OCI-LY3 (cell line): ENCODE results near the gene FGD3.

Experiments
- EZH2phosphoT487 ChIP-seq: fragments of 200-600 bp; shearing (Covaris generic); IDR thresholded peaks from 2 replicates; pipeline ENCODE4 v1.6.1; 2018; ENCODE audit warnings: antibody characterized with exemption, mixed run types, low read depth
- TF ChIP-seq, protein P1 (sequence below): fragments of 200-600, 300-600 bp; sonication (generic); IDR thresholded peaks from 2 replicates; pipeline ENCODE4 v1.5.1; 2014; ENCODE audit warnings: antibody characterized with exemption, low read length, low read depth

- TF ChIP-seq, protein P1, sequence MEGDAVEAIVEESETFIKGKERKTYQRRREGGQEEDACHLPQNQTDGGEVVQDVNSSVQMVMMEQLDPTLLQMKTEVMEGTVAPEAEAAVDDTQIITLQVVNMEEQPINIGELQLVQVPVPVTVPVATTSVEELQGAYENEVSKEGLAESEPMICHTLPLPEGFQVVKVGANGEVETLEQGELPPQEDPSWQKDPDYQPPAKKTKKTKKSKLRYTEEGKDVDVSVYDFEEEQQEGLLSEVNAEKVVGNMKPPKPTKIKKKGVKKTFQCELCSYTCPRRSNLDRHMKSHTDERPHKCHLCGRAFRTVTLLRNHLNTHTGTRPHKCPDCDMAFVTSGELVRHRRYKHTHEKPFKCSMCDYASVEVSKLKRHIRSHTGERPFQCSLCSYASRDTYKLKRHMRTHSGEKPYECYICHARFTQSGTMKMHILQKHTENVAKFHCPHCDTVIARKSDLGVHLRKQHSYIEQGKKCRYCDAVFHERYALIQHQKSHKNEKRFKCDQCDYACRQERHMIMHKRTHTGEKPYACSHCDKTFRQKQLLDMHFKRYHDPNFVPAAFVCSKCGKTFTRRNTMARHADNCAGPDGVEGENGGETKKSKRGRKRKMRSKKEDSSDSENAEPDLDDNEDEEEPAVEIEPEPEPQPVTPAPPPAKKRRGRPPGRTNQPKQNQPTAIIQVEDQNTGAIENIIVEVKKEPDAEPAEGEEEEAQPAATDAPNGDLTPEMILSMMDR, result no peak
- no peak for TF ChIP-seq EZH2phosphoT487
Measured at GRCh38 chr9:93052791-93053540, 105.6 kb downstream of the FGD3 start.
